Measurements from ENCODE around the gene SUSD1.

DNA sequence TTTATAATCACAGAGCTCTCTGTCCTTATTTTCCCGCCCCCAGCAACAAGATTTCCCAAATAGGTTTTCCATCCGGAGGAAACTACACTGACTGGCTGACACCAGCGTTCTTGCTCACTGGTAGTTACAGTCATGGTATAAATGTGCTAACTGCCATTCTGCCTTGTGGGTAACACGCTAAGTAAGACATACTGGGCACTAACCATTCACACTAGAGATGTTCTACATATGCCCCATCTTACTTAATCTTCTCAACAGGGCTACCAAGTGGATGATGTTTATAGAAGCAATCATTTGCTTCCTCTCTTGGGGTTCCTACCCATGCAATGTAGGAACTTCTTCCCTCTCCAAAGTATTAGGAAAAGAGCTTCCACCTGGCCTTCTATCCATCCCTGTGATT, 111.5 kb downstream of the SUSD1 start:
- TF ChIP-seq, protein P1, sequence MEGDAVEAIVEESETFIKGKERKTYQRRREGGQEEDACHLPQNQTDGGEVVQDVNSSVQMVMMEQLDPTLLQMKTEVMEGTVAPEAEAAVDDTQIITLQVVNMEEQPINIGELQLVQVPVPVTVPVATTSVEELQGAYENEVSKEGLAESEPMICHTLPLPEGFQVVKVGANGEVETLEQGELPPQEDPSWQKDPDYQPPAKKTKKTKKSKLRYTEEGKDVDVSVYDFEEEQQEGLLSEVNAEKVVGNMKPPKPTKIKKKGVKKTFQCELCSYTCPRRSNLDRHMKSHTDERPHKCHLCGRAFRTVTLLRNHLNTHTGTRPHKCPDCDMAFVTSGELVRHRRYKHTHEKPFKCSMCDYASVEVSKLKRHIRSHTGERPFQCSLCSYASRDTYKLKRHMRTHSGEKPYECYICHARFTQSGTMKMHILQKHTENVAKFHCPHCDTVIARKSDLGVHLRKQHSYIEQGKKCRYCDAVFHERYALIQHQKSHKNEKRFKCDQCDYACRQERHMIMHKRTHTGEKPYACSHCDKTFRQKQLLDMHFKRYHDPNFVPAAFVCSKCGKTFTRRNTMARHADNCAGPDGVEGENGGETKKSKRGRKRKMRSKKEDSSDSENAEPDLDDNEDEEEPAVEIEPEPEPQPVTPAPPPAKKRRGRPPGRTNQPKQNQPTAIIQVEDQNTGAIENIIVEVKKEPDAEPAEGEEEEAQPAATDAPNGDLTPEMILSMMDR (IDR thresholded peaks at IDR 0.05; ENCODE audit: poor library complexity, severe bottlenecking): no peak
- TF ChIP-seq RAD21 (conservative IDR thresholded peaks at IDR 0.05) (no peak), EZH2 (IDR thresholded peaks at IDR 0.05; ENCODE audit: borderline replicate concordance, insufficient read depth, low read length, poor library complexity, severe bottlenecking) (no peak)
- TF ChIP-seq, protein P2, sequence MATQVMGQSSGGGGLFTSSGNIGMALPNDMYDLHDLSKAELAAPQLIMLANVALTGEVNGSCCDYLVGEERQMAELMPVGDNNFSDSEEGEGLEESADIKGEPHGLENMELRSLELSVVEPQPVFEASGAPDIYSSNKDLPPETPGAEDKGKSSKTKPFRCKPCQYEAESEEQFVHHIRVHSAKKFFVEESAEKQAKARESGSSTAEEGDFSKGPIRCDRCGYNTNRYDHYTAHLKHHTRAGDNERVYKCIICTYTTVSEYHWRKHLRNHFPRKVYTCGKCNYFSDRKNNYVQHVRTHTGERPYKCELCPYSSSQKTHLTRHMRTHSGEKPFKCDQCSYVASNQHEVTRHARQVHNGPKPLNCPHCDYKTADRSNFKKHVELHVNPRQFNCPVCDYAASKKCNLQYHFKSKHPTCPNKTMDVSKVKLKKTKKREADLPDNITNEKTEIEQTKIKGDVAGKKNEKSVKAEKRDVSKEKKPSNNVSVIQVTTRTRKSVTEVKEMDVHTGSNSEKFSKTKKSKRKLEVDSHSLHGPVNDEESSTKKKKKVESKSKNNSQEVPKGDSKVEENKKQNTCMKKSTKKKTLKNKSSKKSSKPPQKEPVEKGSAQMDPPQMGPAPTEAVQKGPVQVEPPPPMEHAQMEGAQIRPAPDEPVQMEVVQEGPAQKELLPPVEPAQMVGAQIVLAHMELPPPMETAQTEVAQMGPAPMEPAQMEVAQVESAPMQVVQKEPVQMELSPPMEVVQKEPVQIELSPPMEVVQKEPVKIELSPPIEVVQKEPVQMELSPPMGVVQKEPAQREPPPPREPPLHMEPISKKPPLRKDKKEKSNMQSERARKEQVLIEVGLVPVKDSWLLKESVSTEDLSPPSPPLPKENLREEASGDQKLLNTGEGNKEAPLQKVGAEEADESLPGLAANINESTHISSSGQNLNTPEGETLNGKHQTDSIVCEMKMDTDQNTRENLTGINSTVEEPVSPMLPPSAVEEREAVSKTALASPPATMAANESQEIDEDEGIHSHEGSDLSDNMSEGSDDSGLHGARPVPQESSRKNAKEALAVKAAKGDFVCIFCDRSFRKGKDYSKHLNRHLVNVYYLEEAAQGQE (IDR thresholded peaks at IDR 0.05; ENCODE audit: borderline replicate concordance): no peak

Measured in neural cell (in vitro differentiated cells).